GM18508 (cell line): Measurements from ENCODE around the gene NUP153.
"Not testable (repeated sequence)": the region's sequence is repeated elsewhere in the genome, so short reads cannot be mapped to it uniquely, and the experiment has no call there.

ENCODE experiments used
- ATAC-seq: cut with Tn5 transposase; IDR thresholded peaks from one replicate; pipeline ENCODE4 v1.9.1; 2021; ENCODE audit warnings: moderate number of reproducible peaks; ENCODE audit not compliant: insufficient read depth, unreplicated experiment

NUP153 gene

GRCh38 chr6:17706580-17707370, at the start of gene NUP153:
TSS of gene NUP153 (minus strand) at chr6:17706925. CDS start at chr6:17706387, 538 bp downstream.
- peak; percentile 47 for ATAC-seq

GRCh38 chr6:17754254-17754653, 47.5 kb upstream of the NUP153 start:
- no peak for ATAC-seq

GRCh38 chr6:17745324-17745723, 38.6 kb upstream of the NUP153 start:
- not testable (repeated sequence) for ATAC-seq

GRCh38 chr6:17744757-17745308, 38.1 kb upstream of the NUP153 start:
- not testable (repeated sequence) for ATAC-seq

GRCh38 chr6:17744019-17744756, 37.5 kb upstream of the NUP153 start:
- ATAC-seq: no peak

- no peak for ATAC-seq
Measured at GRCh38 chr6:17741507-17741906, 34.8 kb upstream of the NUP153 start.

- ATAC-seq: no peak
Measured at GRCh38 chr6:17740559-17741220, 34.0 kb upstream of the NUP153 start.

GRCh38 chr6:17737704-17738252, 31.1 kb upstream of the NUP153 start:
- no peak for ATAC-seq

GRCh38 chr6:17735311-17735710, 28.6 kb upstream of the NUP153 start:
- ATAC-seq: not testable (repeated sequence)

- ATAC-seq: no peak
Measured at GRCh38 chr6:17730078-17730704, 23.5 kb upstream of the NUP153 start.

GRCh38 chr6:17729223-17730077, 22.7 kb upstream of the NUP153 start:
- no peak for ATAC-seq

- ATAC-seq: no peak
Measured at GRCh38 chr6:17728551-17729222, 22.0 kb upstream of the NUP153 start.

- no peak for ATAC-seq
Measured at GRCh38 chr6:17725083-17725482, 18.4 kb upstream of the NUP153 start.

- no peak for ATAC-seq
Measured at GRCh38 chr6:17724341-17724740, 17.6 kb upstream of the NUP153 start.

GRCh38 chr6:17721671-17722070, 14.9 kb upstream of the NUP153 start:
- no peak for ATAC-seq

GRCh38 chr6:17719323-17720041, 12.8 kb upstream of the NUP153 start:
- ATAC-seq: no peak

- no peak for ATAC-seq
Measured at GRCh38 chr6:17716221-17716620, 9.5 kb upstream of the NUP153 start.
